ENCODE measurements around the gene NUP188.

DNA sequence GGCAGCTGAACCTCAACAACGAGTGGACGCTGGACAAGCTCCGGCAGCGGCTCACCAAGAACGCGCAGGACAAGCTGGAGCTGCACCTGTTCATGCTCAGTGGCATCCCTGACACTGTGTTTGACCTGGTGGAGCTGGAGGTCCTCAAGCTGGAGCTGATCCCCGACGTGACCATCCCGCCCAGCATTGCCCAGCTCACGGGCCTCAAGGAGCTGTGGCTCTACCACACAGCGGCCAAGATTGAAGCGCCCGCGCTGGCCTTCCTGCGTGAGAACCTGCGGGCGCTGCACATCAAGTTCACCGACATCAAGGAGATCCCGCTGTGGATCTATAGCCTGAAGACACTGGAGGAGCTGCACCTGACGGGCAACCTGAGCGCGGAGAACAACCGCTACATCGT lies 39.1 kb upstream of the NUP188 start:
- TF ChIP-seq, protein P1, sequence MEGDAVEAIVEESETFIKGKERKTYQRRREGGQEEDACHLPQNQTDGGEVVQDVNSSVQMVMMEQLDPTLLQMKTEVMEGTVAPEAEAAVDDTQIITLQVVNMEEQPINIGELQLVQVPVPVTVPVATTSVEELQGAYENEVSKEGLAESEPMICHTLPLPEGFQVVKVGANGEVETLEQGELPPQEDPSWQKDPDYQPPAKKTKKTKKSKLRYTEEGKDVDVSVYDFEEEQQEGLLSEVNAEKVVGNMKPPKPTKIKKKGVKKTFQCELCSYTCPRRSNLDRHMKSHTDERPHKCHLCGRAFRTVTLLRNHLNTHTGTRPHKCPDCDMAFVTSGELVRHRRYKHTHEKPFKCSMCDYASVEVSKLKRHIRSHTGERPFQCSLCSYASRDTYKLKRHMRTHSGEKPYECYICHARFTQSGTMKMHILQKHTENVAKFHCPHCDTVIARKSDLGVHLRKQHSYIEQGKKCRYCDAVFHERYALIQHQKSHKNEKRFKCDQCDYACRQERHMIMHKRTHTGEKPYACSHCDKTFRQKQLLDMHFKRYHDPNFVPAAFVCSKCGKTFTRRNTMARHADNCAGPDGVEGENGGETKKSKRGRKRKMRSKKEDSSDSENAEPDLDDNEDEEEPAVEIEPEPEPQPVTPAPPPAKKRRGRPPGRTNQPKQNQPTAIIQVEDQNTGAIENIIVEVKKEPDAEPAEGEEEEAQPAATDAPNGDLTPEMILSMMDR (IDR thresholded peaks at IDR 0.05 in 8 of 11, conservative IDR thresholded peaks at IDR 0.05 in 3 of 11): no peak
- TF ChIP-seq POLR2A (IDR thresholded peaks at IDR 0.05): no peak
